Caco-2 (cell line): ENCODE data around the gene CNIH3. TPM values are rescaled to one million over a fixed set of nuclear protein-coding genes. Genes with fewer than 3 reads are reported as not detected.

Source experiments
- BruUV-seq: library from RNA; stranded (reverse); fragments of 400-500 nt; replicated peaks from 2 replicates; lab custom pipeline; 2021; lab: Mats Ljungman, UMichigan
- CTCF ChIA-PET: fragments of 300-600 bp; sonication (Branson Sonifier 250); formaldehyde crosslinking; loops from one replicate; lab custom pipeline; 2022; ENCODE audit warnings: antibody characterized with exemption; lab: Charles Lee
- POLR2A ChIA-PET: fragments of 300-600 bp; sonication (Branson Sonifier 250); formaldehyde crosslinking; loops from one replicate; lab custom pipeline; 2022; ENCODE audit warnings: antibody characterized with exemption; lab: Charles Lee
- DNase-seq, 2 experiments: peaks; one replicate each; pipeline versions ENCODE4 v3.0.0 to v3.0.0-alpha.2; 2020 to 2022
- H3K27me3 ChIP-seq: replicated peaks from 2 replicates; pipeline ENCODE4 v1.6.0; 2011; ENCODE audit warnings: low read length; ENCODE audit not compliant: control insufficient read depth, insufficient read depth
- H3K36me3 ChIP-seq: 2 replicates; pipeline ENCODE4 v1.5.1; 2011; ENCODE audit warnings: low read length; ENCODE audit not compliant: control insufficient read depth, insufficient read depth
- H3K4me1 ChIP-seq: fragments of 250-450 bp; sonication (Bioruptor Pico); 2 replicates; pipeline ENCODE4 v1.5.1; 2020; ENCODE audit warnings: mild to moderate bottlenecking
- H3K4me3 ChIP-seq: 2 replicates; pipeline ENCODE4 v1.5.1; 2011; ENCODE audit warnings: low read depth, mild to moderate bottlenecking, control low read depth, low read length
- H3K9me3 ChIP-seq: fragments of 250-450 bp; sonication (Bioruptor Pico); 2 replicates; pipeline ENCODE4 v1.5.1; 2020; ENCODE audit warnings: mild to moderate bottlenecking, moderate library complexity
- H3K27ac Mint-ChIP-seq: one replicate; pipeline ENCODE4 v1.8.0; 2022; ENCODE audit warnings: mixed read lengths; ENCODE audit not compliant: unreplicated experiment
- H3K27me3 Mint-ChIP-seq: one replicate; pipeline ENCODE4 v1.8.0; 2022; ENCODE audit warnings: mixed read lengths; ENCODE audit not compliant: insufficient read depth, unreplicated experiment
- H3K36me3 Mint-ChIP-seq: one replicate; pipeline ENCODE4 v1.8.0; 2022; ENCODE audit warnings: mild to moderate bottlenecking, mixed read lengths; ENCODE audit not compliant: insufficient read depth, unreplicated experiment
- H3K4me1 Mint-ChIP-seq: one replicate; pipeline ENCODE4 v1.8.0; 2022; ENCODE audit warnings: low read depth, mixed read lengths; ENCODE audit not compliant: unreplicated experiment
- H3K4me3 Mint-ChIP-seq: one replicate; pipeline ENCODE4 v1.8.0; 2022; ENCODE audit warnings: mild to moderate bottlenecking, moderate library complexity, mixed read lengths; ENCODE audit not compliant: unreplicated experiment
- H3K9me3 Mint-ChIP-seq: one replicate; pipeline ENCODE4 v1.8.0; 2022; ENCODE audit warnings: mixed read lengths; ENCODE audit not compliant: unreplicated experiment
- intact Hi-C: fragments of 100-400 bp; cut with micrococcal nuclease; formaldehyde crosslinking; loops from one replicate; pipeline ENCODE4 v1.10.0; 2022; ENCODE audit not compliant: unreplicated experiment
- total RNA-seq: library from RNA; stranded (reverse); gene quantifications from 2 replicates; pipeline ENCODE4 v1.2.3, GENCODE V29; 2022
- TF ChIP-seq, protein P1 (sequence below), 2 experiments: fragments of 200-600 bp in 1 of 2; IDR thresholded peaks; 1 replicate in 1 of 2; 2 replicates in 1 of 2; pipeline versions ENCODE4 v1.5.1 to v1.8.0; 2011 to 2022; ENCODE audit warnings: antibody characterized with exemption in 1 of 2, control low read depth in 1 of 2, inconsistent platforms in 1 of 2, low read depth in 1 of 2, low read length in 1 of 2, mild to moderate bottlenecking in 1 of 2, moderate library complexity in 1 of 2; ENCODE audit not compliant: insufficient read depth in 1 of 2, severe bottlenecking in 1 of 2, unreplicated experiment in 1 of 2

CNIH3 gene
- total RNA-seq, 1 experiment from 2014 or later = 2.2 TPM

DNA sequence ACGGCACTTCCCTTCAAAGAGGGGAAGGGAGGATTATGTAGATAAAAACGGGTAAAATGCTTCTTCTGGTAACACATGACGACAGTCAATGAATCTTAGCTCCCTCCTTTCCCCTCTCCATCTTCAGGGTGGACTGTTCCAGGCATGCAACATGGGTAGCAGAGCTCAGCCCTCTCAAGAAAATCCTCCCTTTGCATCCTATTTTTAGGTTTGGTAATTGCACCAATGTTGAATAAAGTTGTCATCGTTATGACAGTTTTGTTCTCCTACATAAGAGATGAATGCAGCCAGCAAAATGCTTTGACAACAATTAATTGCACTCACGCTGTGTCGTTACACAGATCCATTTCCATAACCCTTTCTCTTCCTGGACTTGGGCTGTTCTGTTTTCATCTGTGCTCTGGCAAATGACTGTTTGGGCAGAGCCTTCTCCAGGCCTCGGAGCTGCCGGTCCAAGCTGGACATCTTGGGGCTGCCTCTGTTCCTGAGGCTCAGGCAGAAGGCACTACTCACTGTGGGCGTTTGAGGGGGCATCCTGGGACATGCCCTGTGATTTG lies 127.6 kb downstream of the CNIH3 start:
- H3K4me1 Mint-ChIP-seq = no peaks in the 10 kb centered on the region
- CTCF ChIA-PET = interaction anchor here (1.2 kb wide), 1 partner anchor 179 kb away, joined by 3 read pairs; no protein-coding TSS in a partner anchor
- TF ChIP-seq, protein P1, sequence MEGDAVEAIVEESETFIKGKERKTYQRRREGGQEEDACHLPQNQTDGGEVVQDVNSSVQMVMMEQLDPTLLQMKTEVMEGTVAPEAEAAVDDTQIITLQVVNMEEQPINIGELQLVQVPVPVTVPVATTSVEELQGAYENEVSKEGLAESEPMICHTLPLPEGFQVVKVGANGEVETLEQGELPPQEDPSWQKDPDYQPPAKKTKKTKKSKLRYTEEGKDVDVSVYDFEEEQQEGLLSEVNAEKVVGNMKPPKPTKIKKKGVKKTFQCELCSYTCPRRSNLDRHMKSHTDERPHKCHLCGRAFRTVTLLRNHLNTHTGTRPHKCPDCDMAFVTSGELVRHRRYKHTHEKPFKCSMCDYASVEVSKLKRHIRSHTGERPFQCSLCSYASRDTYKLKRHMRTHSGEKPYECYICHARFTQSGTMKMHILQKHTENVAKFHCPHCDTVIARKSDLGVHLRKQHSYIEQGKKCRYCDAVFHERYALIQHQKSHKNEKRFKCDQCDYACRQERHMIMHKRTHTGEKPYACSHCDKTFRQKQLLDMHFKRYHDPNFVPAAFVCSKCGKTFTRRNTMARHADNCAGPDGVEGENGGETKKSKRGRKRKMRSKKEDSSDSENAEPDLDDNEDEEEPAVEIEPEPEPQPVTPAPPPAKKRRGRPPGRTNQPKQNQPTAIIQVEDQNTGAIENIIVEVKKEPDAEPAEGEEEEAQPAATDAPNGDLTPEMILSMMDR (IDR thresholded peaks at IDR 0.05; ENCODE audit: insufficient read depth in 1 of 2, low read depth in 1 of 2, low read length in 1 of 2, severe bottlenecking in 1 of 2, unreplicated experiment in 1 of 2) = no peak
- no peak overlapping the region for H3K4me3 Mint-ChIP-seq
- no peaks in the 10 kb centered on the region for H3K27me3 ChIP-seq
- no peak for DNase-seq
- intact Hi-C loops = no loop called here
- H3K4me3 ChIP-seq = no peak overlapping the region
- POLR2A ChIA-PET = no interaction called here
- BruUV-seq = no TSS peak
- no peaks in the 10 kb centered on the region for H3K36me3 ChIP-seq
- no peaks in the 10 kb centered on the region for H3K4me1 ChIP-seq
- H3K27me3 Mint-ChIP-seq = peaks cover 2% of the 10 kb centered on the region
- H3K36me3 Mint-ChIP-seq = no peaks in the 10 kb centered on the region
- no peak overlapping the region for H3K27ac Mint-ChIP-seq
- no peaks in the 10 kb centered on the region for H3K9me3 Mint-ChIP-seq
- H3K9me3 ChIP-seq = no peaks in the 10 kb centered on the region

DNA sequence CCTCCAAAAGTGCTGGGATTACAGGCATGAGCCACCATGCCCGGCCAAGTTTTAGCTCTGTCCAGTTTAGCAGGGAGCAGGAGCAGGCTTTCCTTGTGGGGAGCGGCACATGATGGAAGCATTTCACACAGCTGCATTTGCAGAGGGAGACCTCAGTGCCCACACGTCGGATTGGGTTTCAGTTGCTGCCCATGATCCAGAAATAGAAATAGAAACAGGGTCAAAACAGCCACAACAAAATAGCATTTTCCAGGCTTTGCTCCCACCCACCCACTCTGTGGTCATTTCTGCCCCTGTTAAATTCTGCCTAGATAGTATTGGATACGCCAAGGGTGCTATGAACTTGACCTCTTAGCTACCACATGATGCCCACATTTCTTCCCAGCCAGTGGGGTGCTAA lies 128.4 kb downstream of the CNIH3 start:
- CTCF ChIA-PET = no interaction called here
- BruUV-seq = no TSS peak

DNA sequence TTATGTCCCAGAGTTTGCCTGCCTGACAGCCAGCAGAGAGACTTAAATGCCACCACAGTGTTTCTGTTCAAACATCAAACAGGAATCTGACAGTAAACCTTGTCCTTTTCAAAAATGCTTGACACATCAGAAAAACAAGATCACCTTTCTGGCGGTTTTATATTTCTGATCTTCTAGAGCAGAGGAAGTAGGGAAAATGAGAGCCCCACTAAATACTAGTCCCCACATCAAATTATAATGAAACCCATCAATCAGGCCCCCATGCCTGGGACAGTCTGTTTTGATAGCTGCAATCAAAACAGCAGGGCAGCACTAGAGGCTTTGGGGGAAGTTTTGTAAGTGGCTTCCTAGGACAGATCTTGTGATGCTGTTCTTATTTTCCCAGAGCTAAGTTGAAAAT lies 129.3 kb downstream of the CNIH3 start:
- peaks cover 10% of the 10 kb centered on the region for H3K27me3 Mint-ChIP-seq
- no peak overlapping the region for H3K4me3 Mint-ChIP-seq
- TF ChIP-seq, protein P1 (IDR thresholded peaks at IDR 0.05; ENCODE audit: insufficient read depth in 1 of 2, low read depth in 1 of 2, low read length in 1 of 2, severe bottlenecking in 1 of 2, unreplicated experiment in 1 of 2) = no peak
- no peaks in the 10 kb centered on the region for H3K36me3 Mint-ChIP-seq
- POLR2A ChIA-PET = no interaction called here
- CTCF ChIA-PET = no interaction called here
- intact Hi-C loops = no loop called here
- no peaks in the 10 kb centered on the region for H3K4me1 Mint-ChIP-seq
- no TSS peak for BruUV-seq
- no peaks in the 10 kb centered on the region for H3K9me3 Mint-ChIP-seq
- Histone ChIP-seq H3K4me3 (no peak overlapping the region), H3K4me1 (no peaks in the 10 kb centered on the region), H3K9me3 (no peaks in the 10 kb centered on the region), H3K36me3 (no peaks in the 10 kb centered on the region), H3K27me3 (no peaks in the 10 kb centered on the region)
- no peak overlapping the region for H3K27ac Mint-ChIP-seq
- no peak for DNase-seq

More for the DNA sequence above, 128.4 kb downstream of the CNIH3 start:
- H3K9me3 Mint-ChIP-seq = no peaks in the 10 kb centered on the region
- TF ChIP-seq, protein P1 (IDR thresholded peaks at IDR 0.05; ENCODE audit: insufficient read depth in 1 of 2, low read depth in 1 of 2, low read length in 1 of 2, severe bottlenecking in 1 of 2, unreplicated experiment in 1 of 2) = no peak
- no peaks in the 10 kb centered on the region for H3K9me3 ChIP-seq
- H3K4me1 Mint-ChIP-seq = no peaks in the 10 kb centered on the region
- DNase-seq = no peak
- peaks cover 6% of the 10 kb centered on the region for H3K27me3 Mint-ChIP-seq
- no peak overlapping the region for H3K4me3 ChIP-seq
- no peaks in the 10 kb centered on the region for H3K27me3 ChIP-seq
- H3K36me3 ChIP-seq = no peaks in the 10 kb centered on the region
- intact Hi-C loops = no loop called here
- no peak overlapping the region for H3K27ac Mint-ChIP-seq
- no peak overlapping the region for H3K4me3 Mint-ChIP-seq
- POLR2A ChIA-PET = no interaction called here
- no peaks in the 10 kb centered on the region for H3K36me3 Mint-ChIP-seq
- H3K4me1 ChIP-seq = no peaks in the 10 kb centered on the region
